K562 (cell line): Measurements from ENCODE around the gene ZSCAN2. TPM values are rescaled to one million over a fixed set of nuclear protein-coding genes. Genes with fewer than 3 reads are reported as not detected.

Source experiments
- ARHGAP35 ChIP-seq: fragments of 450-650 bp; IDR thresholded peaks from 2 replicates; pipeline ENCODE4 v1.6.1; 2018; ENCODE audit not compliant: partially characterized antibody
- ARNT ChIP-seq, 2 experiments: fragments of 450-650 bp; IDR thresholded peaks; 2 replicates each; pipeline ENCODE4 v1.6.1; 2016; ENCODE audit warnings: mild to moderate bottlenecking in 1 of 2
- CHAMP1 ChIP-seq: fragments of 450-650 bp; IDR thresholded peaks from 2 replicates; pipeline ENCODE4 v1.6.1; 2016; ENCODE audit warnings: mild to moderate bottlenecking
- ELK3 ChIP-seq: fragments of 450-650 bp; formaldehyde crosslinking; IDR thresholded peaks from 2 replicates; pipeline ENCODE4 v1.4.0; 2020; ENCODE audit warnings: mild to moderate bottlenecking
- LEF1 ChIP-seq: fragments of 450-650 bp; IDR thresholded peaks from 2 replicates; pipeline ENCODE4 v1.6.1; 2016; ENCODE audit warnings: mild to moderate bottlenecking
- MAZ ChIP-seq, 2 experiments: fragments of 450-650 bp in 1 of 2; sonication (generic) in 1 of 2; formaldehyde crosslinking; IDR thresholded peaks in 1 of 2; conservative IDR thresholded peaks in 1 of 2; 2 replicates each; pipeline versions ENCODE4 v1.4.0 to v1.5.0; 2020; ENCODE audit warnings: mild to moderate bottlenecking in 1 of 2, missing genetic modification reagents in 1 of 2
- MYC ChIP-seq, 2 experiments: fragments of 250-450 bp in 1 of 2; sonication (Bioruptor Pico) in 1 of 2; IDR thresholded peaks; 2 replicates each; pipeline versions ENCODE4 v1.5.1 to v1.6.1; 2012 to 2021; ENCODE audit warnings: low read depth in 2 of 2, borderline replicate concordance in 1 of 2, improper control_type of control experiment in 1 of 2, low read length in 1 of 2, mild to moderate bottlenecking in 1 of 2, moderate library complexity in 1 of 2
- PATZ1 ChIP-seq: fragments of 250-450 bp; sonication (Bioruptor Pico); IDR thresholded peaks from 2 replicates; pipeline ENCODE4 v1.5.0; 2020; ENCODE audit warnings: mild to moderate bottlenecking, borderline replicate concordance
- PHF20 ChIP-seq: fragments of 450-650 bp; IDR thresholded peaks from 2 replicates; pipeline ENCODE4 v1.6.1; 2018; ENCODE audit not compliant: partially characterized antibody
- PHF8 ChIP-seq: fragments of 200-600 bp; sonication (generic); IDR thresholded peaks from 2 replicates; pipeline ENCODE4 v1.6.1; 2012; ENCODE audit warnings: mixed run types, mild to moderate bottlenecking, inconsistent platforms, low read length, moderate library complexity, borderline replicate concordance
- PPARD ChIP-seq: fragments of 250-450 bp; sonication (Bioruptor Pico); IDR thresholded peaks from 2 replicates; pipeline ENCODE4 v1.8.0; 2022; ENCODE audit warnings: inconsistent platforms, mild to moderate bottlenecking, moderate library complexity
- PURB ChIP-seq: sonication (generic); formaldehyde crosslinking; IDR thresholded peaks from 2 replicates; pipeline ENCODE4 v1.9.0; 2021; ENCODE audit warnings: low read depth, mild to moderate bottlenecking, missing genetic modification reagents
- RFX5 ChIP-seq: IDR thresholded peaks from 2 replicates; pipeline ENCODE4 v1.6.1; 2011; ENCODE audit warnings: low read depth, mild to moderate bottlenecking, improper control_type of control experiment, low read length
- SMC3 ChIP-seq: conservative IDR thresholded peaks from 2 replicates; pipeline ENCODE4 v1.6.1; 2011; ENCODE audit warnings: low read depth, low read length, improper control_type of control experiment; ENCODE audit not compliant: insufficient read depth
- STAG1 ChIP-seq: sonication (generic); formaldehyde crosslinking; IDR thresholded peaks from 2 replicates; pipeline ENCODE4 v1.5.0; 2020; ENCODE audit warnings: missing genetic modification reagents, borderline replicate concordance
- STAT6 ChIP-seq: sonication (generic); formaldehyde crosslinking; IDR thresholded peaks from 2 replicates; pipeline ENCODE4 v1.8.1; 2023; ENCODE audit warnings: mild to moderate bottlenecking, missing genetic modification reagents
- TAF1 ChIP-seq: IDR thresholded peaks from 2 replicates; pipeline ENCODE4 v1.6.1; 2011; ENCODE audit warnings: mild to moderate bottlenecking, low read length, moderate library complexity; ENCODE audit not compliant: insufficient read depth, control insufficient read depth, severe bottlenecking; ENCODE audit errors: extremely low read depth
- polyA plus RNA-seq, 8 experiments: library from polyadenylated mRNA; depleted of rRNA in 4 of 8; stranded (reverse) in 5 of 8; unstranded in 3 of 8; fragments of >200 nt; fragmentation: Nextera tagmentation in 2 of 8; fragmentation: Illumina TruSeq in 1 of 8; extraction: Ambion mirVana in 2 of 8; extraction: Trizol in 1 of 8; gene quantifications; 2 replicates each; pipeline versions ENCODE4 v1.2.1 to v1.2.3, GENCODE V29; 2011 to 2014; ENCODE audit warnings: inconsistent platforms in 1 of 8, missing spikeins in 1 of 8
- total RNA-seq, 7 experiments: library from RNA; depleted of rRNA in 6 of 7; stranded (reverse); fragments of >200 nt in 6 of 7; fragmentation: Illumina TruSeq in 2 of 7; extraction: Trizol in 2 of 7; gene quantifications; 2 replicates each; pipeline versions ENCODE4 v1.2.1 to v1.2.3, GENCODE V29; 2011 to 2021; ENCODE audit warnings: low replicate concordance in 1 of 7

Gene ZSCAN2
- total and polyA plus RNA-seq, 9 of the 15 experiments (the other 6 are each of a cell fraction or from before 2014, with no cell fraction given), result 1.7 to 14.2 (median 6.6) TPM

- TF ChIP-seq RFX5 (no peak), ARNT (IDR thresholded peaks at IDR 0.05) (no peak), MYC (IDR thresholded peaks at IDR 0.05; ENCODE audit: low read depth, low read length) (0 out of 2 replicates have a peak, but pooled peaks have one; percentile 8), MYC (CRISPR knock-in tag; IDR thresholded peaks at IDR 0.05; ENCODE audit: borderline replicate concordance, low read depth) (no peak), PATZ1 (no peak), CHAMP1 (no peak), PPARD (CRISPR knock-in tag) (no peak), PURB (CRISPR knock-in tag) (no peak), SMC3 (no peak), ELK3 (CRISPR knock-in tag) (no peak), ARHGAP35 (no peak), STAT6 (CRISPR knock-in tag) (no peak), MAZ (CRISPR knock-in tag; conservative IDR thresholded peaks at IDR 0.05 in 1 of 2, IDR thresholded peaks at IDR 0.05 in 1 of 2) (peak in 1 of 2 experiments; percentile 57; a peak in 2 of 4 replicates), STAG1 (no peak), PHF8 (peak; percentile 53; the same call in 1 of the 2 replicates), LEF1 (no peak), TAF1 (peak; percentile 8), PHF20 (peak; percentile 81)
Measured at GRCh38 chr15:84633311-84634227, 32.8 kb downstream of the ZSCAN2 start (continued).
